ENCODE data around the gene TSPAN33.

DNA sequence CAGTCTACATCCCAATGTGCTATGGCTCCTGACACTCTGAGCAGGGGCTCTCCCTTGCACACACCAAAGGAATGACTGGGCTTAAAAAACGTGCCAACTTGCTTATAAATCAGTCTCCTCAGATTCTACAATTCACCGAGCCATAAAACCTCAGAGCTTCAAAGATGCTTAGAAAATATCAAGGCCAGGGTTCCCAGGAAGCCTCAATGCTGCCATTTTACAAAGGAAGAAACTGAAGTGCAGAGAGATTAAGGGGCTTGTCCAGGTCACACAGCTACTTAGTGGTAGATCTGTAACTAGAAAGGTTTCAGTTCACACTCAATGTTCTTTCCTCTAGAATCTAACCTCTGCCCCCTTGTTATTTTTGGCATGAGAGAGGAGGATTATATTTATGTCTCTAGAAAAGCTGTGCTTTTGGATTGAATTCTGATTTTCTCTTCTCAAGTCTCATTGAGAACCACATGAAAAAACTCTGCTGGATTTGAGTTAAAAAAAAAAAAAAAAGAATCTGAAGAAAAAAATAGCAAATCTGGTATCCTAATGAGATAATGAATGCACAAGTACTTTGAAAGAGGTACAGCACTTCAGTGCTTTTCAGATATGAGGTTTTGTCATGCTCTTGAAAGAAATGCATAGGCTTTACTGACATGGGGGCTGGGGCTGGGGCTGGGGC is 22.3 kb upstream of the TSPAN33 start:
- TF ChIP-seq POLR2A (IDR thresholded peaks at IDR 0.05; ENCODE audit: low read length), result no peak
- no peak for TF ChIP-seq GATA1 (IDR thresholded peaks at IDR 0.05; ENCODE audit: low read depth, low read length)

Measured in erythroblast (primary cell).